ENCODE measurements around the gene PRLH. TPM values are rescaled to one million over a fixed set of nuclear protein-coding genes. Genes with fewer than 3 reads are reported as not detected.

Gene PRLH
- not detected for polyA plus RNA-seq (ENCODE audit: low read depth in 6 of 6)

GRCh38 chr2:237566401-237567235 is at the start of gene PRLH:
TSS of gene PRLH (plus strand) at chr2:237566574. CDS start at chr2:237566574, 0 bp downstream.
- no peak within 1 kb of the TSS for H3K27ac Mint-ChIP-seq
- DNase-seq (no peak), ATAC-seq (ENCODE audit: low read depth in 2 of 2) (no peak)
- peaks cover 0 to 2% (median 1%) of the 10 kb centered on the region in 3 donors for H3K4me1 Mint-ChIP-seq
- peaks cover 0 to 4% of the 10 kb centered on the region in 2 donors for H3K36me3 Mint-ChIP-seq
- peaks cover 0 to 8% (median 3%) of the 10 kb centered on the region in 7 donors for H3K9me3 Mint-ChIP-seq
- peaks cover 13 to 24% (median 23%) of the 10 kb centered on the region in 3 donors for H3K27me3 Mint-ChIP-seq
- no peak within 1 kb of the TSS for H3K4me3 Mint-ChIP-seq

DNA sequence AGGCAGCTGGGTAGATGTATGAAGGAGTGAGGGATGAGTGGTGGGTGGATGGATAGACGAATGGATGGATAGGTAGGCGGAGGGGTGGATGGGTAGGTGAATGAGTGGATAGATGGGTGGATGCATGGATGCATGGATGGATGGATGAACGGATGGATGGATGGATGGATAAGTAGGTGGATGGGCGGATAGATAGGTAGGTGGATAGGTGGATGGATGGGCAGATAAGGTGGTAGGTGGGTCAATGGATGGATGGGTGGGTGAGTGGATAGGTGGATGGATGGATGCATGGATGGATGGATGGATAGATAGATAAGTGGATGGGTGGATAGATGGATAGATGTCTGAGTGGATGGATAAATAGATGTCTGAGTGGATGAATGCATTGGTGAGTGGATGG is 49.2 kb upstream of the PRLH start:
- DNase-seq: no peak
- H3K36me3 Mint-ChIP-seq: no peaks in the 10 kb centered on the region
- H3K9me3 Mint-ChIP-seq: peaks cover 0 to 10% (median 0%) of the 10 kb centered on the region in 7 donors
- ATAC-seq (ENCODE audit: low read depth in 2 of 2): no peak
- no peak overlapping the region for H3K4me3 Mint-ChIP-seq
- no peak overlapping the region for H3K27ac Mint-ChIP-seq
- H3K27me3 Mint-ChIP-seq: peaks cover 0 to 19% (median 0%) of the 10 kb centered on the region in 3 donors
- H3K4me1 Mint-ChIP-seq: no peaks in the 10 kb centered on the region

GRCh38 chr2:237517990-237518389 is 48.4 kb upstream of the PRLH start:
- Mint-ChIP-seq H3K4me1 (no peaks in the 10 kb centered on the region), H3K27ac (no peak overlapping the region), H3K27me3 (peaks cover 0 to 19% (median 0%) of the 10 kb centered on the region in 3 donors), H3K36me3 (no peaks in the 10 kb centered on the region), H3K9me3 (peaks cover 0 to 10% (median 0%) of the 10 kb centered on the region in 7 donors), H3K4me3 (no peak overlapping the region)
- ATAC-seq (ENCODE audit: low read depth in 2 of 2) (no peak), DNase-seq (no peak)

GRCh38 chr2:237519506-237520245 is 46.7 kb upstream of the PRLH start:
- no peak overlapping the region for H3K4me3 Mint-ChIP-seq
- no peak overlapping the region for H3K27ac Mint-ChIP-seq
- H3K9me3 Mint-ChIP-seq: peaks cover 0 to 10% (median 0%) of the 10 kb centered on the region in 7 donors
- no peaks in the 10 kb centered on the region for H3K4me1 Mint-ChIP-seq
- DNase-seq: no peak
- peaks cover 0 to 18% (median 0%) of the 10 kb centered on the region in 3 donors for H3K27me3 Mint-ChIP-seq
- no peak for ATAC-seq (ENCODE audit: low read depth in 2 of 2)
- H3K36me3 Mint-ChIP-seq: no peaks in the 10 kb centered on the region

- no peak overlapping the region for H3K4me3 Mint-ChIP-seq
- peak overlapping the region in 1 of 6 donors; percentile 19 for H3K27ac Mint-ChIP-seq
- ATAC-seq (ENCODE audit: low read depth in 2 of 2): no peak
- H3K36me3 Mint-ChIP-seq: no peaks in the 10 kb centered on the region
- peaks cover 0 to 10% (median 0%) of the 10 kb centered on the region in 7 donors for H3K9me3 Mint-ChIP-seq
- DNase-seq: no peak
- H3K4me1 Mint-ChIP-seq: no peaks in the 10 kb centered on the region
- peaks cover 0 to 12% (median 0%) of the 10 kb centered on the region in 3 donors for H3K27me3 Mint-ChIP-seq
These were observed 46.1 kb upstream of the PRLH start for GRCh38 chr2:237520290-237520689.

DNA sequence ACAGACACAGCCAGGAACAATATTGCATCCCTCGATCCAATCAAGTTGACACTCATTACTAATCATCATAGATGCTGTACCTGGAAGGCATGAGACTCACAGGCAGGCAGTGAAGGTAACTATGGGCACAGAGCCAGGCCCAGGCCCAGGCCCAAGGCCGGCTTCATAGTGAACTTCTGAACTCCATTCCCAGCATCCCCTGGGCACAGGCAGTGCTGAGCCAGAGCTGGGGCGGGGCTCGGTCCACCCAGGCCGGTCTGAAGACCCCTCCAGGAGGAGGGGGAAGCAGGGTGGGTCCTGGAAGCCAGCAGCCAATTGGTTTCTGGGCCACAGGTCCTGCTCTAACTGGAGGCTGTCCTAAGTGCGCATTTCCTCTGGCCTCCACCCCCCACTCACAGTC is 41.7 kb upstream of the PRLH start:
- no peaks in the 10 kb centered on the region for H3K36me3 Mint-ChIP-seq
- DNase-seq: no peak
- ATAC-seq (ENCODE audit: low read depth in 2 of 2): no peak

DNA sequence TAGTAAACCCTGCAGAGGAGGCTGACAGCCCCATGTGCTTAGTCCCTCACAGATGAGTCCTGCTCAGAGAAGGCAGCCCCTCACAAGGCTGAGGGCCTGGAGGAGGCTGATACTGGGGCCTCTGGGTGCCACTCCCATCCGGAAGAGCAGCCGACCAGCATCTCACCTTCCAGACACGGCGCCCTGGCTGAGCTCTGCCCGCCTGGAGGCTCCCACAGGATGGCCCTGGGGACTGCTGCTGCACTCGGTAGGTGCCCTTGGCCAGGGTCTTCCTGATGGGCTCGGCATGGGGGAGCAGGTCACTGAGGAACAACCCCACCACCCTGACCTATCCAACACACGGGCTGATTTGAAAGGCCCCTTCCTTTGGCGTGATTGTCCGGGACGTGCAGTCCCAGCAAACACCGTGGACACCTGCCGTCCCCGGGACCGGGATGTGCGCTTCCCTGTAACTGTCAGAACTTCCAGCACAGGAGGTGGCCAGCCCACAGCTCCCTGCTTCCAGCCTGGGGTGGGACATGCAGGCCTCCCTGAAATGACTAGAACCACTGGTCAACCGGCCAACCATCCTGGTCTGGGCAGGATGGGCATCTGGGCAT is 40.7 kb upstream of the PRLH start:
- no peak overlapping the region for H3K4me3 Mint-ChIP-seq
- no peaks in the 10 kb centered on the region for H3K9me3 Mint-ChIP-seq
- H3K27ac Mint-ChIP-seq: no peak overlapping the region
- H3K4me1 Mint-ChIP-seq: peaks cover 0 to 15% (median 6%) of the 10 kb centered on the region in 3 donors
- DNase-seq (no peak), ATAC-seq (ENCODE audit: low read depth in 2 of 2) (no peak)
- H3K36me3 Mint-ChIP-seq: no peaks in the 10 kb centered on the region
- H3K27me3 Mint-ChIP-seq: no peaks in the 10 kb centered on the region

More for the DNA sequence above, 41.7 kb upstream of the PRLH start:
- H3K27ac Mint-ChIP-seq: no peak overlapping the region
- no peak overlapping the region for H3K4me3 Mint-ChIP-seq
- H3K27me3 Mint-ChIP-seq: no peaks in the 10 kb centered on the region
- H3K4me1 Mint-ChIP-seq: peaks cover 0 to 6% (median 3%) of the 10 kb centered on the region in 3 donors
- no peaks in the 10 kb centered on the region for H3K9me3 Mint-ChIP-seq

DNA sequence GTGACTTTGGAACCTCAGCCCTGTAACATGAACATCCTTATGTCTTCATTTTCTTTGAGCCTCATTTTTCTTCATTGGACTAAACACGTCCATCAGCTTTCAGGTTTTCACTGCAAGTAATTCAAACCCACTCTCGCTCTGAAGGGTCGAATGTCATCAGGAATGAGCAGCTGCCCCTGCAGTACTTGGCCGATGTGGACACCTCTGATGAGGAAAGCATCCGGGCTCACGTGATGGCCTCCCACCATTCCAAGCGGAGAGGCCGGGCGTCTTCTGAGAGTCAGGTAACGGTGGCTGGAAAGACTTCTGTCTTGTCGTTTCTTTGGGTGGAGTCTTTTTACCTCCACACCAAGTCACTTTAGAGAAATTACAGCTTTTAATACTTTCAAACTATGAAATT is 39.1 kb upstream of the PRLH start:
- Mint-ChIP-seq H3K36me3 (no peaks in the 10 kb centered on the region), H3K4me3 (no peak overlapping the region), H3K4me1 (peaks cover 0 to 19% (median 6%) of the 10 kb centered on the region in 3 donors), H3K27ac (no peak overlapping the region), H3K27me3 (no peaks in the 10 kb centered on the region), H3K9me3 (no peaks in the 10 kb centered on the region)
- no peak for ATAC-seq (ENCODE audit: low read depth in 2 of 2)
- DNase-seq: no peak

DNA sequence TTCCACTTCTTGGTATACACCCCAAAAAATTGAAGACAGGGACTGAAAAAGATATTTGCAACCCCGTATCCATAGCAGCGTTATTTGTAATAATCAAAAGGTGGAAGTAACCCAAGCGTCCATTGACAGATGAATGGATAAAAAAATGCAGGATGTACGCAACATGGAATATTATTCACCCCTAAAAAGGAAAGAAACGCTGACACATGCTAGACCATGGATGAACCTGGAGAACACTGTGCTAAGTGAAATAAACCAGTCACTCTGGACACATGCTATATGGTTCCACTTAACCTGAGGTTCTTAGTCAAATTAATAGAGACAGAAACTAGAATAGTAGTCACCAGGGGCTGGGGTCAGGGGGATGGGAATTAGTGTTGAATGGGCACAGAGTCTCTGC is 38.6 kb upstream of the PRLH start:
- H3K4me1 Mint-ChIP-seq: peaks cover 0 to 19% (median 6%) of the 10 kb centered on the region in 3 donors
- H3K27me3 Mint-ChIP-seq: no peaks in the 10 kb centered on the region
- no peaks in the 10 kb centered on the region for H3K9me3 Mint-ChIP-seq
- DNase-seq (no peak), ATAC-seq (ENCODE audit: low read depth in 2 of 2) (no peak)
- no peak overlapping the region for H3K27ac Mint-ChIP-seq
- no peaks in the 10 kb centered on the region for H3K36me3 Mint-ChIP-seq
- H3K4me3 Mint-ChIP-seq: no peak overlapping the region

DNA sequence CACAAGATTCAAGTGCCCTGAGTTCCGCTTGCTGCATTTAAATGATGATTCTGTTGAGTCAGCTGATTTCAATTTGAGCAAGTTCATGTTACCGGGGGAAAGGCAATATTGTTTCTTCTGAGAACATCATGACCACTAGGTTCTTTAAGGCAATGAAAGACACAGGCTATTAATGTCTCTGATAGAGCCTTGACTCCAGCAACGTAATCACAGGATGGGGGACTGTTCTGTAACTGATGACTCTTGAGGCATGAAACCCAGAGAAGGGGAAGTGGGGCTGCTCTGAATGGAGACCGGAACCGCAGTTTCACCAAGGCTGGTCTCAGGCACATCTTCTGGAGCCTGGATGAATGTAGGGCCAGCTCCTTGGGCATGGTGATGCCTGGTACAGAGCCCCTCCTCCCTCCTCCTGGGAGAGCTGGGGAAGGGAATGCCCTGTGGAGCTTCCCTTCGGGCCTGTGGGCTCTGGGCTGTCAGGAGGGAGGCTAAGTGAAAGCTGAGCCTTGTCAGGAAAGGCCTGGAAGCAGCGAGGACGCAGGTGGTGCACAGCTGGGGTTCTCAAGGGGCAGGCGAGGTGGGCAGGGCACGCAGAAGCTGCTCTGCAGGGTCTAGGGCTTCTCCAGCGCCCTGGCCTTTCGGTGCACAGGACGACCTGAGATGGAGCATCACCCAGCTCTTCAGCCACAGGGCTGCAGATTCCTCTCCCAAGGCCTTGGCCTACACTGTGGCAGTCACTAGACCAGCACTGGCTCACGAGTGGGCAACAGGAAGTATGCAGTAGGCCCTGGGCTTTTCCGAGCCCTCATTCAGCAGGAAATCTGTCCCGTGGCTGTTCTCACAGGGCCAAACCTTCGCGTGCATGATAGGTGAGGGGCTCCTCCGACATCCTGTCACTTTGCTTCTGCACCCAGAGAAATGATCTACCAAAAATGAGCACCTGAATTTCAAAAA is 36.6 kb upstream of the PRLH start:
- H3K4me3 Mint-ChIP-seq: no peak overlapping the region
- peak overlapping the region in 4 of 6 donors; percentile 9 to 74 (median 47) for H3K27ac Mint-ChIP-seq
- H3K27me3 Mint-ChIP-seq: no peaks in the 10 kb centered on the region
- no peaks in the 10 kb centered on the region for H3K36me3 Mint-ChIP-seq
- DNase-seq: no peak
- peaks cover 0 to 19% (median 6%) of the 10 kb centered on the region in 3 donors for H3K4me1 Mint-ChIP-seq
- ATAC-seq (ENCODE audit: low read depth in 2 of 2): peak; percentile 77 to 93
- H3K9me3 Mint-ChIP-seq: no peaks in the 10 kb centered on the region

DNA sequence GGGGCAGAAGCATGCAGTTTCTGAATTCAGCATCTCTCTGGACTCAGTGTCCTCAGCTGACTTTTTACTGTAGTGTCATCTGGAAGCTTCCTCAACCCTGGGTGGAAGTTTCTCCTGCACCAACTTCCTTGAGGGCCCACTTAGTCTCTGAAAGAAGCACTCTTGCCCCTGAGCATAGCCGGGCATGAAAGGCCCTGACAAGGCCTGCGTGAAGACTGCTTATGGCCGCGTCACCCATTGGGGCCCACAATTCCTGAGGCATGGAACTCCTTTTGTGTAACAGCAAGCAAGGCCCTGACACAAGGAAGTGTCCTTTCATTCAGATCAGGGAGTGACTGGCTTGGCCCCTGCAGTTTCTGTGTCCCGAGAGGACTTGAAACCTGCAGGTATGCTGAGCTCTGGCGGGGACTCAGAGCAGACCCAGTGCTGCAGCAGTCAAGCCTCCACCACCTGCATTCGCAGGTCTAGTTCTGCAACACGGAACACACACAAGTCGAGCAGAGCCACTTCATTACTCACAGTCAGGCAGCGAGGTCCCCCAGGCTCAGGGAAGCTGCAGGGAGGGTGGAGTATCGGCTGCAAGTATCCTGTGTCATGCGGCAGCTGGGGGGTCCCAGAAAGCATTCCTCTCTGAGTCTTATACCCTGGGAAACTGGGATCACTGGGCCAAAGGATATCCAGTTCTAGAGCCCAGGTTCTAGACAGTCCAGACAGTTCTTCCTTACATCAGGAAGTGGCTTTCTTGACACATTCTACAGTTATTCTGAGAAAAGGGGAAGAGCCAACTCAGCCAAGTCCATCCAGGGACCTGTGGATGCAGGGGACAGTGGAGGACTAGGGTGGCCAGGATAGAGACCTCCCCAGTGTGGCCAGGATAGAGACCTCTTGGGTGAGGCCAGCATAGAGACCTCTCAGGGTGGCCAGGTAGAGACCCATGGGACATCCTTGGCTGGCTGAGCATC is 35.6 kb upstream of the PRLH start:
- Mint-ChIP-seq H3K27ac (peak overlapping the region in 1 of 6 donors; percentile 45), H3K9me3 (no peaks in the 10 kb centered on the region), H3K4me3 (no peak overlapping the region), H3K4me1 (peaks cover 0 to 19% (median 6%) of the 10 kb centered on the region in 3 donors), H3K36me3 (no peaks in the 10 kb centered on the region), H3K27me3 (peaks cover 0 to 1% (median 0%) of the 10 kb centered on the region in 3 donors)
- no peak for ATAC-seq (ENCODE audit: low read depth in 2 of 2)
- no peak for DNase-seq

DNA sequence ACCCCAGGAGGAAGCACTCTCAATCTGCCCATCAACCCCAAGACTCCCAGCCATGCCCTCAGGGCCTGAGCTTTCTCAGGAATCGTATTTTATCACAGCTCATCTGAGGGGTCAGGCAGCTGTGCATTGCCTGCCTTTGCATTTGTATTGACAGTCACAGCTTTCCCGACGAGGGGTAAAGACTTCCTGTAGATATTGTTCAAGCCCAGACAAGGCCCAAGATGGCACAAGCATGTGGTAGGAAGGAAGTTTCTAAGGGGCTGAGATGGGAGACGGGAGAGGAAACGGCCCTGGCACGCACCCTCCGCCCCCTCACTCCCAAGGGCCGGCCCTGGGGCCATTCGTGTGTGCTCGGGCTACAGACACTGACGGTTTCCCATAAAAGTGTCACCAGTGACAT is 34.2 kb upstream of the PRLH start:
- peaks cover 0 to 19% (median 6%) of the 10 kb centered on the region in 3 donors for H3K4me1 Mint-ChIP-seq
- no peak for ATAC-seq (ENCODE audit: low read depth in 2 of 2)
- no peaks in the 10 kb centered on the region for H3K9me3 Mint-ChIP-seq
- peak overlapping the region in 1 of 6 donors; percentile 29 for H3K27ac Mint-ChIP-seq
- H3K27me3 Mint-ChIP-seq: peaks cover 0 to 13% (median 1%) of the 10 kb centered on the region in 3 donors
- no peak for DNase-seq
- no peaks in the 10 kb centered on the region for H3K36me3 Mint-ChIP-seq
- no peak overlapping the region for H3K4me3 Mint-ChIP-seq
